NCI-H1105 (cell line): Measurements from ENCODE around the gene UBE2QL1.

Experiments
- DNase-seq: peaks from one replicate; lab custom pipeline; 2025; lab: John Stamatoyannopoulos, UW

The UBE2QL1 gene

GRCh38 chr5:6478793-6479192, 30.1 kb downstream of the UBE2QL1 start:
- no peak for DNase-seq

DNA sequence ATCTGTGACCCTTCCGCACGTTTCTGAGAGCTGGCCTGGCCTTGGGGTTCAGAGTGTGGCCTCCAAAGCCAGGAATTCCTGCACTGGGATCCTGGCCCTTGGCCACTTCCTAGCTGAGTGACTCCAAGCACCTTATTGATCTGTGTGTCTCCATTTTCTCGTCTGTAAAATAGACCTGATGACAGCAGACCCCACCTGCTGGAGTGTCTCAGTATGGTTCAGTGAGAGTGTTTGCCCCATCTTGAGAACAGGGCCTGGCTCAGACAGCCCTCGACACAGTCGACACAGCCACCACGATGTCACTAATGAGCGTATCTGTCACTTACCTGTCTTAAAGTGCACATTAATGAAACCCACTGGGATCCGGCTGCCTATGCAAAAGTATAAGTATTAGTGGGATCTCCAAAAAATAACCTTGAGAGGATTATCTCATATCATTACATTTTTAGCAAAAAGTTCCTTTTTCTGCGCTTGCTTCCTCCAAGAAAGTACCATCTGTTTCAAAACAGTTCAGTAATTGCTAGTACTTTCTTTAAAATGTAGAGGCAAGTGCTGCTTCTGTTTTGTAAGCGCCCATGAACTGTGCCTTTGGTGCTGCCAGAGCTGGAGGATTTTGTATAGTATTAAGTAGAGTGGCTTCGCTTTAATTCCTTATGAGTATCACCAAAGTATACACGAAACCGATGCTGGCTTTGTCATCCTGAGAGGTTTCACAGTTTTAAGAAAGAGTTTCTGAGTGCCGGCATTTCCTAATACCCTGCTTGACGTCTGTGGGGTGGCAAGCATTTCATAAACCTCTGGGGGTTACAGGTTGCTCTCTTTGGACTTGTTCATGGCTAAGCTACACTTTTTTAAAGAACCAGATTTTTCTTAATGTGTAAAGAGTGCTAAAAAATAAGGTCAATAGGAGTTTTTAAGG, 31.7 kb downstream of the UBE2QL1 start:
- no peak for DNase-seq

- no peak for DNase-seq
Measured at GRCh38 chr5:6482735-6483134, 34.1 kb downstream of the UBE2QL1 start.

GRCh38 chr5:6483880-6484382, 35.3 kb downstream of the UBE2QL1 start:
- no peak for DNase-seq

GRCh38 chr5:6484446-6484845, 35.8 kb downstream of the UBE2QL1 start:
- DNase-seq, result no peak

- DNase-seq, result no peak
Measured at GRCh38 chr5:6484899-6485298, 36.2 kb downstream of the UBE2QL1 start.

DNA sequence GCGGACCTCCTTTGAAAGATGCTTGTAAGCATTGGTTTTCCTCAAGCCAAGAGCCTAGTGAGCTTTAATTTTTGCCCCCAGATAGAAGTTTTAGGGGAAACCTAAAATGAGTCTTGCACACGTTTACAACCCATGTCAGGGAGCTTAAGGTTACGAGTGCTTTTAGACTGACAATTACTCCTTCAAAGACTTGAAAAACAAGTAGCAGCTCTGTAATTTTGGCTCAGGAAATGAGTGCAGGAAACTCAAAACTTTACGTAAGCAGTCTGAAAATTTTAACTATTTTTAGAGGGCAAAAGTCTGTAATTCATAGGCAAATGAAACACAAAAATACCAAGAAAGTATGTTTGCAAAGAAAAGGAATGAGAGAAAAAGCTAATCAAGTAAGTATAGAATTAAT, 36.8 kb downstream of the UBE2QL1 start:
- DNase-seq, result no peak

DNA sequence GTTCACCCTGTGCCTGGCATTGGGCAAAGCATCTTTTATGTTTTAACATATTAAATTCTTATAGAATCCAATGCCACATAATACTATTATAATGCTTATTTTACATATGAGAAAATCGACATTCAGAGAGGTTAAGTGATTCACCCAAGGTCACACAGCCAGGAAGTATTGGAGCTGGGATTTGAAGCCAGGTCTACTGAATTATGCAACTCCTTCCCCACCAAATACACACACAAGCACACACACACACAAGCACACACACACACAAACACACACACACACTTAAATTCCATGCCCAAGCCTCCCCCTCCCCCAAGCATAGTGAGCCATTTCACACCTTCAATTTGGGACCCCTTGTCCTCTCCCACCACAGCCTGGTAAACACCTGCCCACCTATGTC, 37.4 kb downstream of the UBE2QL1 start:
- no peak for DNase-seq

- no peak for DNase-seq
Measured at GRCh38 chr5:6487081-6487480, 38.4 kb downstream of the UBE2QL1 start.

GRCh38 chr5:6488021-6488420, 39.4 kb downstream of the UBE2QL1 start:
- no peak for DNase-seq

DNA sequence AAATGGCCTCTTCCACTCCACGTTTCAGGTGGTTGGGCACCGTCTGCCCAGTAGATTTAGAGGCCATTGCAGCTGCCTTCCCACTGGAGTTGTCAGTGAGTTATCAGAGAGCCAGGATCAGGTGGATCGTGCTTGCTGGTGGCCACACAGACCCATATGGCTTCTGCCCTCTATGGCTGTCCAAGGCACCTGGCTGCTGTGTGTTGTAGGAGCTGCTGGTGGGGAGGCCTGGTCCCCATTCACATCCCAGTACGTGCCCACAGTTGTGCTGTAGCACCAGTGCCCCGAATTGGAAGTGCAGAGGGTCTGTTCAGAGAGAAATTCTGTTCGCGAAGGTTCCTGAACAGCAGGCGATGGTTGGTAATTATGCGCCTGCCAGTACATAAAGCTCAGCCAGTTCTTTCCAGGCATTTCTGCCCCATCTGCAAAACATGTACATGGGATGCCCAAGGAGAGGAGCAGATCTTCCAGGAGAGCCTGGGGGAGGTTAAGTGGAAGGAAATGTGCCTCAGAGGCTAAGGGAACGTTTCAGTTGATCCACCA, 41.1 kb downstream of the UBE2QL1 start:
- DNase-seq, result no peak

DNA sequence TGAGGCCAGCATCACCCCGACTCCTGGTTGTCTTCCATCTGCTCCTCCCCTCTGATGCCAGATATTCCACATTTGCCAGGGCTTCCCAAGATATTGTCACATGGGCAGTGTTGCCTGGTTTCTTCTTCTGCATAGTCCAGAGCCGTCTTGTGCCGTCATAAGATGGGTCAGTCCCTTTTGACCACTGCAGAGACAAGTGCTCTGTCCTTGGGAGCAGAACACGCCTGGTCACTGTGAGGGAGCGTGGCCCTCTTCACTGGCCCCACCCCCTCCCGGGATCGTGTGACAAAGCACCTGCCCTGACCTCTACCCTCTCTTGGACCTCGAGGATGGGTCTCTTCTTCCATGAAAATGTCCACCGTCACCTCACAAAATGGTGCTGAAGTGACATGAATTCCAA, 41.6 kb downstream of the UBE2QL1 start:
- no peak for DNase-seq

- no peak for DNase-seq
Measured at GRCh38 chr5:6490693-6491092, 42.0 kb downstream of the UBE2QL1 start.

DNA sequence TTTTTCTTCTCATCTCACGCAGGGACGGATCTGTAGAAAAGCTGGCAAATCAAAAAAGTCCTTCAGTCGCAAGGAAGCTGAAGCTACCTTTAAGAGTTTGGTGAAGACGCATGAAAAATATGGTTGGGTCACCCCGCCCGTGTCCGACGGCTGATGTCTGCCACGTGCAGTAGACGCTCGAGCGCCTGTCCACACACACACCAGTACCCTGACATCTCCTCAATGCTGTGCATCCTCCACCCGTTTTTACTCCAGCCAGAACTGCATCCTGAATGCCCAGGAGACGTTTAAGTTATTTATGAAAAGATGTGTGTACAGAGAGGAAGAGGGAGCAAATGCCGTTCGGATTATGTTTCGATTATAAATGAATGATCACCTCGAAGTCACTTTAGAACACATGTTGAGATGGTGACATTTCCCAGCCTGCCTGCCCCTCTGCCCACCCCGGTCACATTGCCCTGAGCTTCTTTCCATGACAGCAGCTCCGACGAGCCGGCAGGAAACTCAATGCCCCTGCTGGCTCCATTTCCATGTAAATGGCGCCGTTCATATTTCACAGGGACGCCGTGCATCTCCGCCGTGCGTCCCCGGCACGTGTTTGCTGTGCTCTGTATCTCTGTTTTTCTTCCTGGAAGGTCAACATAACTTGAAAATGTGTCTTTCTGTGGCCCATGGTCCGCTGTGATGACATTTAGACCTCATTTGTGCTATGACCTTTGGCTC, 42.7 kb downstream of the UBE2QL1 start:
- no peak for DNase-seq

DNA sequence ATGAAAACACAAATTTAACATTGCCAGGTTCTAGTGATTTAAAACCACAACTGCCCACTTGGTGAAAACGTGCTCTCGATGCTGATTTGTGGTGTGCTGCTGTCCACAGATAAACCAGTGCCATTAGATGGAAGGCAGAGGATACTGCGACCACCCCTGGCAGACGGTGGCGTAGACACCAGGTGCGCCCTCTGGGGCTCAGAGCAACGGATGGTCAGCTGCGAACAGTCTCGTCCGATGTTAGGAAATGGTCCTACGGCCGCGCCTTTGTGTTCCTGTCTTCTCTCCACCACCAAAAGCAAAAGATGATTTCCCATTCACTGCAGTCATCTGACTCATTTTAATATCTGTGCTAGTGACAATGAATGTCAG, 43.2 kb downstream of the UBE2QL1 start:
- DNase-seq, result no peak

DNA sequence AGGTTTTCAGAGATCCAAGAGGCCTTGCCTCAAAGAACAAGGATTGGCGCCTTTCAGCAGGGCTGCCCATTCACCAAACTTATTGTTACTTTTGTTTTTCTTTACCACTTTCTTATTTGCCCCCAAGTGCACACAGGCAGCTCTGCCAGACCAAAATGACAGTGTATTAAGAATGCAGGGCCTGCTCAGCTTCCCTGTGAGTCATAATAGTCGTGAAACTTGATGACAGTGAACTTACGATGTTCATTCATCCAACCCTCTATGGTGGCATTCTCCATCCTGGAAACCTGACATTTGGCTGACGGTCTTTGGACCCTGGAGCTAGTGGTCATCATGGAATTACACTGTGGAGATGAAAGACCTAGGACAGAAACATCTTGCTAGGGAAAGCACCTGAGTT, 44.3 kb downstream of the UBE2QL1 start:
- no peak for DNase-seq

GRCh38 chr5:6493681-6494454, 45.2 kb downstream of the UBE2QL1 start:
- no peak for DNase-seq

GRCh38 chr5:6494939-6495338, 46.3 kb downstream of the UBE2QL1 start:
- no peak for DNase-seq

DNA sequence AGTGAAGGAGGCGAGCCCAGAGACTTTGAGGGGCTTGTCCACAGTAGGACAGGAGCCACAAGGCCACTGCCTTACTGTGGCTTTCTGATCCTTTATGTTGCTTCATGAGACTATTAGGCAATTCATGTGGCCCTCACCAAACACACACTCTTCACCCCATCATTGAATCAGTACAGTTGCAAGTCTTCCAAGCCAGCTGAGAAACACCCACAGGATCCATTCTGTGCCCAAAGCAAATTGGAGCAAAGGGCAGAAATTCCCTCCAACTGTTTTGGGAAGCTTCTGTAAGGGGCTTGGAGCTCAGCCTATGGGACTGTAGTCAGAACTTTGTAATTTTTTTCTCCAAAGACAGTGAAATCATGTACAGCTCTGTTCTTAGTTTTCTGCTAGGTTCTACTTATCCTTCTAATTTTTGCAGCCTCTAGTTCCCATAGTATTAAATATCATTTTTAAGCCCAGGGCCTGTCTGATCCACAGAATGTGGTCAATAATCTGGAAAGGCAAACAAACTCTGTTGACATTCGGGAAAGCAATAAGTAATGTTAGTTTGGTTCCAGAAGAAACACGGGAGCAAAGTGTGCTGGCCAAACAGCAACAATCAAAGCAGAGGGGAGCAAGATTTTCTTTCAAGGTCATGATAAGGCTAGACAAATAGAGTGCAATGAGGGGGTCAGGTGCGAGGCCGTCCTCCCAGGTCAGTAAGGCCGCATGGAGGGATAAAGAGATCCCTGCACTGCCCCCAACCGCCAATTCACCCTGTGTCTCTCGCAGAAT, 47.0 kb downstream of the UBE2QL1 start:
- no peak for DNase-seq

DNA sequence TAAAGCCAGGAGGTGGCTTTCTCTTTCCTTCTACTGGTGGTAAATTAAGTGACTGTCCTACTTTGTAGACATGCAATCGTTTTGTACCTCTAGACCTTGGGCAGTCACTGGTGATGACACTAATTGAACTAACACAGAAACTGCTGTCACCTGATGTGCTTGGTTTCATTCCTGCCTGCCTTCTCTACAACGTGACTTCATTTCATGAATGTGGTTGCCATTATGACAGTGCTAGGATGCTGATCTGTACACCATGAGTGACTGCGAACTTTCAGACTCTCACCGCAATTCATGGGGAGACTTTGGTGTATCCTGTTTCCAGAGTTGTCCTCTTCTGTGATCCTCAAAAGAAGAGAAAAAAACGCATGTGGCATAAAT, 47.5 kb downstream of the UBE2QL1 start:
- DNase-seq, result no peak

GRCh38 chr5:6496636-6497035, 48.0 kb downstream of the UBE2QL1 start:
- no peak for DNase-seq
